T-cell (primary cell): ENCODE results near the gene SNAI3. TPM values are rescaled to one million over a fixed set of nuclear protein-coding genes. Genes with fewer than 3 reads are reported as not detected.

ENCODE experiments used
- ATAC-seq, 4 experiments: fragments of 200-7000 bp in 3 of 4; fragments of 150-1000 bp in 1 of 4; cut with Tn5 transposase; replicated peaks in 1 of 4; 1 replicate in 3 of 4; 2 replicates in 1 of 4; pipeline ENCODE4 v1.10.0; 2021; ENCODE audit warnings: moderate library complexity in 3 of 4, mild to moderate bottlenecking in 2 of 4, moderate number of reproducible peaks in 1 of 4
- CTCF ChIA-PET, 2 donors: fragments of 300-600 bp; sonication (Branson Sonifier 250); formaldehyde crosslinking; loops; one replicate each; lab custom pipeline; 2022; ENCODE audit warnings: antibody characterized with exemption in 2 of 2; lab: Charles Lee
- POLR2A ChIA-PET, 2 donors: fragments of 300-600 bp; sonication (Branson Sonifier 250); formaldehyde crosslinking; loops; one replicate each; lab custom pipeline; 2022; ENCODE audit warnings: antibody characterized with exemption in 2 of 2; lab: Charles Lee
- DNase-seq, 35 experiments: peaks; one replicate each; pipeline versions ENCODE4 v3.0.0 to v3.0.0-alpha.2; 2013 to 2023
- H3K27ac ChIP-seq: one replicate; pipeline ENCODE4 v1.5.1; 2013; ENCODE audit warnings: low read length
- H3K27me3 ChIP-seq, 2 experiments: replicated peaks in 1 of 2; 1 replicate in 1 of 2; 2 replicates in 1 of 2; pipeline versions ENCODE4 v1.6.1 to v1.7.0; 2013; ENCODE audit warnings: low read length in 1 of 2, mixed read lengths in 1 of 2; ENCODE audit not compliant: control insufficient read depth in 2 of 2, insufficient read depth in 2 of 2; ENCODE audit errors: extremely low read depth in 1 of 2
- H3K36me3 ChIP-seq, 2 donors: 1 replicate in 1 of 2; 2 replicates in 1 of 2; pipeline versions ENCODE4 v1.6.1 to v1.7.0; 2013; ENCODE audit warnings: low read length in 1 of 2; ENCODE audit not compliant: control insufficient read depth in 2 of 2, insufficient read depth in 1 of 2; ENCODE audit errors: extremely low read depth in 1 of 2
- H3K4me1 ChIP-seq, 2 experiments: 1 replicate in 1 of 2; 2 replicates in 1 of 2; pipeline versions ENCODE4 v1.6.1 to v1.7.0; 2013; ENCODE audit warnings: low read length in 2 of 2, mixed read lengths in 1 of 2; ENCODE audit not compliant: insufficient read depth in 2 of 2, control insufficient read depth in 1 of 2; ENCODE audit errors: extremely low read depth in 1 of 2
- H3K4me3 ChIP-seq, 2 donors: 1 replicate in 1 of 2; 2 replicates in 1 of 2; pipeline versions ENCODE4 v1.5.1 to v1.7.0; 2013; ENCODE audit warnings: mild to moderate bottlenecking in 2 of 2, low read length in 1 of 2, moderate library complexity in 1 of 2; ENCODE audit not compliant: control insufficient read depth in 1 of 2; ENCODE audit errors: extremely low read depth in 1 of 2
- H3K9me3 ChIP-seq: 2 replicates; pipeline ENCODE4 v1.7.0; 2013
- H3K27ac Mint-ChIP-seq, 2 donors: one replicate each; pipeline ENCODE4 v1.8.0; 2020 to 2021; ENCODE audit warnings: mild to moderate bottlenecking in 2 of 2, mixed read lengths in 2 of 2
- H3K27me3 Mint-ChIP-seq, 2 donors: one replicate each; pipeline ENCODE4 v1.8.0; 2021 to 2022; ENCODE audit warnings: mixed read lengths in 2 of 2
- H3K36me3 Mint-ChIP-seq: one replicate; pipeline ENCODE4 v1.8.0; 2021; ENCODE audit warnings: mixed read lengths
- H3K4me1 Mint-ChIP-seq, 3 donors: one replicate each; pipeline ENCODE4 v1.8.0; 2020 to 2022; ENCODE audit warnings: mixed read lengths in 3 of 3, mild to moderate bottlenecking in 1 of 3
- H3K4me3 Mint-ChIP-seq, 3 donors: one replicate each; pipeline ENCODE4 v1.8.0; 2020 to 2022; ENCODE audit warnings: mild to moderate bottlenecking in 3 of 3, mixed read lengths in 3 of 3, moderate library complexity in 3 of 3
- H3K9me3 Mint-ChIP-seq, 3 donors: one replicate each; pipeline ENCODE4 v1.8.0; 2020 to 2022; ENCODE audit warnings: mixed read lengths in 3 of 3
- WGBS: methylation state at CpG from one replicate; pipeline ENCODE4 v1.1.5; 2013; ENCODE audit warnings: missing lambda C conversion rate; ENCODE audit not compliant: insufficient coverage; 5-methylcytosine and 5-hydroxymethylcytosine counted together
- total RNA-seq, 35 experiments: library from RNA in 6 of 35; stranded (reverse) in 6 of 35; fragments of 120-200 nt in 1 of 35; gene quantifications; one replicate each; pipeline versions ENCODE4 v1.2.1 to v1.2.4 and lab custom pipeline; 2013 to 2026

The SNAI3 gene
- total RNA-seq, 5 donors from 2014 or later (not counting 1 experiment from before 2014, with no cell fraction given), result 5.2 to 20.4 (median 17.2) TPM

- CTCF ChIA-PET, result no interaction called here
- Mint-ChIP-seq H3K36me3 (peaks cover 28% of the 10 kb centered on the region), H3K9me3 (no peaks in the 10 kb centered on the region)
Measured at GRCh38 chr16:88721815-88722755, 35.8 kb upstream of the SNAI3 start.

GRCh38 chr16:88721236-88721635, 34.9 kb upstream of the SNAI3 start:
- ATAC-seq, result no peak
- Mint-ChIP-seq H3K36me3 (peaks cover 30% of the 10 kb centered on the region), H3K27me3 (no peaks in the 10 kb centered on the region), H3K9me3 (no peaks in the 10 kb centered on the region), H3K27ac (no peak overlapping the region), H3K4me3 (no peak overlapping the region), H3K4me1 (peaks cover 0 to 2% (median 0%) of the 10 kb centered on the region in 3 donors)
- no peaks in the 10 kb centered on the region for H3K9me3 ChIP-seq
- H3K36me3 ChIP-seq, result peaks cover 46 to 95% of the 10 kb centered on the region in 2 donors
- DNase-seq, result no peak
- no peak overlapping the region for H3K4me3 ChIP-seq
- ChIA-PET CTCF (no interaction called here), POLR2A (no interaction called here)
- no peak overlapping the region for H3K27ac ChIP-seq
- peaks cover 0 to 5% of the 10 kb centered on the region in 2 experiments for H3K4me1 ChIP-seq
- 94% methylated on average over 15 of the region's 17 CpGs for WGBS
- H3K27me3 ChIP-seq, result no peaks in the 10 kb centered on the region

More at GRCh38 chr16:88721815-88722755, 35.8 kb upstream of the SNAI3 start:
- Mint-ChIP-seq H3K27ac (no peak overlapping the region), H3K27me3 (no peaks in the 10 kb centered on the region), H3K4me3 (no peak overlapping the region), H3K4me1 (peaks cover 0 to 2% (median 0%) of the 10 kb centered on the region in 3 donors)
- no peak for ATAC-seq
- H3K36me3 ChIP-seq, result peaks cover 46 to 93% of the 10 kb centered on the region in 2 donors
- DNase-seq, result no peak
- POLR2A ChIA-PET, result no interaction called here
- 96% methylated on average over 51 of the region's 61 CpGs for WGBS
- H3K9me3 ChIP-seq, result no peaks in the 10 kb centered on the region
- H3K27ac ChIP-seq, result no peak overlapping the region
- peaks cover 0 to 5% of the 10 kb centered on the region in 2 experiments for H3K4me1 ChIP-seq
- H3K27me3 ChIP-seq, result no peaks in the 10 kb centered on the region
- H3K4me3 ChIP-seq, result no peak overlapping the region

GRCh38 chr16:88720396-88720970, 34.2 kb upstream of the SNAI3 start:
- peak overlapping the region in 1 of 2 donors; percentile 39 for H3K27ac Mint-ChIP-seq
- H3K27me3 Mint-ChIP-seq, result no peaks in the 10 kb centered on the region
- DNase-seq (no peak), ATAC-seq (no peak)
- 84% methylated on average over 8 of the region's 23 CpGs for WGBS
- peaks cover 0 to 3% of the 10 kb centered on the region in 2 experiments for H3K4me1 ChIP-seq
- H3K27me3 ChIP-seq, result no peaks in the 10 kb centered on the region
- no peak overlapping the region for H3K27ac ChIP-seq
- ChIA-PET POLR2A (no interaction called here), CTCF (no interaction called here)
- H3K4me3 ChIP-seq, result no peak overlapping the region
- peaks cover 0 to 2% (median 0%) of the 10 kb centered on the region in 3 donors for H3K4me1 Mint-ChIP-seq
- no peak overlapping the region for H3K4me3 Mint-ChIP-seq
- H3K36me3 Mint-ChIP-seq, result peaks cover 28% of the 10 kb centered on the region
- H3K36me3 ChIP-seq, result peaks cover 48 to 95% of the 10 kb centered on the region in 2 donors
- H3K9me3 Mint-ChIP-seq, result no peaks in the 10 kb centered on the region
- no peaks in the 10 kb centered on the region for H3K9me3 ChIP-seq

GRCh38 chr16:88719933-88720296, 33.6 kb upstream of the SNAI3 start:
- Histone ChIP-seq H3K27ac (no peak overlapping the region), H3K4me3 (no peak overlapping the region), H3K27me3 (no peaks in the 10 kb centered on the region), H3K4me1 (peaks cover 0 to 3% of the 10 kb centered on the region in 2 experiments), H3K36me3 (peaks cover 48 to 95% of the 10 kb centered on the region in 2 donors), H3K9me3 (no peaks in the 10 kb centered on the region)
- WGBS, result 96% methylated on average over 19 of the region's 19 CpGs
- Mint-ChIP-seq H3K4me3 (no peak overlapping the region), H3K27ac (no peak overlapping the region), H3K27me3 (no peaks in the 10 kb centered on the region), H3K4me1 (peaks cover 0 to 2% (median 0%) of the 10 kb centered on the region in 3 donors), H3K36me3 (peaks cover 25% of the 10 kb centered on the region), H3K9me3 (no peaks in the 10 kb centered on the region)
- DNase-seq (no peak), ATAC-seq (no peak)
- CTCF ChIA-PET, result no interaction called here
- POLR2A ChIA-PET, result no interaction called here

- no peak overlapping the region for H3K4me3 ChIP-seq
- H3K27me3 ChIP-seq, result no peaks in the 10 kb centered on the region
- no peaks in the 10 kb centered on the region for H3K27me3 Mint-ChIP-seq
- H3K36me3 ChIP-seq, result peaks cover 46 to 95% of the 10 kb centered on the region in 2 donors
- ATAC-seq, result no peak
- no peak overlapping the region for H3K27ac Mint-ChIP-seq
- peaks cover 22% of the 10 kb centered on the region for H3K36me3 Mint-ChIP-seq
- no peak overlapping the region for H3K27ac ChIP-seq
- ChIA-PET POLR2A (no interaction called here), CTCF (no interaction called here)
- DNase-seq, result no peak
- H3K4me1 Mint-ChIP-seq, result peaks cover 0 to 2% (median 0%) of the 10 kb centered on the region in 3 donors
- H3K9me3 Mint-ChIP-seq, result no peaks in the 10 kb centered on the region
- WGBS, result 95% methylated on average over 26 of the region's 29 CpGs
- no peak overlapping the region for H3K4me3 Mint-ChIP-seq
- H3K9me3 ChIP-seq, result no peaks in the 10 kb centered on the region
- peaks cover 0 to 3% of the 10 kb centered on the region in 2 experiments for H3K4me1 ChIP-seq
Measured at GRCh38 chr16:88719267-88719932, 33.1 kb upstream of the SNAI3 start.

- peaks cover 0 to 2% (median 0%) of the 10 kb centered on the region in 3 donors for H3K4me1 Mint-ChIP-seq
- ATAC-seq (peak in 1 of 4 experiments; percentile 17), DNase-seq (peak in 1 of 35 experiments; percentile 32)
- H3K36me3 Mint-ChIP-seq, result peaks cover 18% of the 10 kb centered on the region
- H3K9me3 ChIP-seq, result no peaks in the 10 kb centered on the region
- peak overlapping the region in 1 of 2 donors; percentile 4 for H3K27ac Mint-ChIP-seq
- no peak overlapping the region for H3K4me3 ChIP-seq
- H3K36me3 ChIP-seq, result peaks cover 40 to 96% of the 10 kb centered on the region in 2 donors
- H3K4me1 ChIP-seq, result peaks cover 0 to 3% of the 10 kb centered on the region in 2 experiments
- H3K4me3 Mint-ChIP-seq, result no peak overlapping the region
- ChIA-PET CTCF (no interaction called here), POLR2A (no interaction called here)
- no peaks in the 10 kb centered on the region for H3K9me3 Mint-ChIP-seq
- H3K27me3 ChIP-seq, result no peaks in the 10 kb centered on the region
- no peak overlapping the region for H3K27ac ChIP-seq
- 89% methylated on average over 10 of the region's 11 CpGs for WGBS
- H3K27me3 Mint-ChIP-seq, result no peaks in the 10 kb centered on the region
Measured at GRCh38 chr16:88718178-88718577, 31.9 kb upstream of the SNAI3 start.
